ENCODE measurements around the gene LRMDA.

DNA sequence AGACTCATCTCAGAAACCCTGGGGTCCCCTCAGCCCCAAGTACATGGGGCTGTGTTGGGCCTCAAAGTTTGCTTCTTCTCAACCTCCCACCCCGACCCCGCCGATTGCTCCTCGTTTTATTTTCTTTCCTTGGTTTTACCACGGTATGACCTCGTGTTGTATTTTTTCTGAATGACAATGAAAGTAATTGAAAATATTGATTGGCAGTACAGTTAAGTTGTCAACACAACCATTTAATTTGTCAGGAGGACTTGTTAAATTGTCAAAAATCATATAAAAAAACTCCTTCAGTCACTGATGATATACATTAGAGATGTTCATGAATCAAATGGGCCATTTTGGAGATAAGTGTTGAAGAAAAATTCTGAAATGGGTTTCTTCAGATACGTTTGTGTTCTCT, 520.7 kb downstream of the LRMDA start:
- TF ChIP-seq, protein P1, sequence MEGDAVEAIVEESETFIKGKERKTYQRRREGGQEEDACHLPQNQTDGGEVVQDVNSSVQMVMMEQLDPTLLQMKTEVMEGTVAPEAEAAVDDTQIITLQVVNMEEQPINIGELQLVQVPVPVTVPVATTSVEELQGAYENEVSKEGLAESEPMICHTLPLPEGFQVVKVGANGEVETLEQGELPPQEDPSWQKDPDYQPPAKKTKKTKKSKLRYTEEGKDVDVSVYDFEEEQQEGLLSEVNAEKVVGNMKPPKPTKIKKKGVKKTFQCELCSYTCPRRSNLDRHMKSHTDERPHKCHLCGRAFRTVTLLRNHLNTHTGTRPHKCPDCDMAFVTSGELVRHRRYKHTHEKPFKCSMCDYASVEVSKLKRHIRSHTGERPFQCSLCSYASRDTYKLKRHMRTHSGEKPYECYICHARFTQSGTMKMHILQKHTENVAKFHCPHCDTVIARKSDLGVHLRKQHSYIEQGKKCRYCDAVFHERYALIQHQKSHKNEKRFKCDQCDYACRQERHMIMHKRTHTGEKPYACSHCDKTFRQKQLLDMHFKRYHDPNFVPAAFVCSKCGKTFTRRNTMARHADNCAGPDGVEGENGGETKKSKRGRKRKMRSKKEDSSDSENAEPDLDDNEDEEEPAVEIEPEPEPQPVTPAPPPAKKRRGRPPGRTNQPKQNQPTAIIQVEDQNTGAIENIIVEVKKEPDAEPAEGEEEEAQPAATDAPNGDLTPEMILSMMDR (IDR thresholded peaks at IDR 0.05; ENCODE audit: insufficient read depth, low read length, poor library complexity, severe bottlenecking): no peak
- no peak for TF ChIP-seq EZH2phosphoT487 (conservative IDR thresholded peaks at IDR 0.05; ENCODE audit: low read length)

Data from SU-DHL-6 (cell line).